ENCODE results near the gene LPP. TPM values are rescaled to one million over a fixed set of nuclear protein-coding genes. Genes with fewer than 3 reads are reported as not detected.

The LPP gene
- total RNA-seq, 1 donor from 2014 or later, result 1,791 TPM

GRCh38 chr3:188378786-188379185 lies 224.8 kb downstream of the LPP start:
- no peak overlapping the region for H3K27ac ChIP-seq
- peaks cover 0 to 19% of the 10 kb centered on the region in 2 donors for H3K4me1 ChIP-seq

GRCh38 chr3:188380252-188380651 lies 226.3 kb downstream of the LPP start:
- H3K27ac ChIP-seq, result no peak overlapping the region
- peaks cover 0 to 23% of the 10 kb centered on the region in 2 donors for H3K4me1 ChIP-seq
- no peaks in the 10 kb centered on the region for H3K27me3 ChIP-seq
- no peak for DNase-seq (ENCODE audit: low spot score in 2 of 2)
- no peak overlapping the region for H3K4me3 ChIP-seq
- no peaks in the 10 kb centered on the region for H3K36me3 ChIP-seq
- no peaks in the 10 kb centered on the region for H3K9me3 ChIP-seq
- TF ChIP-seq CTCF (IDR thresholded peaks at IDR 0.05), result no peak
- intact Hi-C loops (cut with DNase I), result no loop called here

More at GRCh38 chr3:188378786-188379185, 224.8 kb downstream of the LPP start:
- DNase-seq (ENCODE audit: low spot score in 2 of 2), result no peak
- no peak for TF ChIP-seq CTCF (IDR thresholded peaks at IDR 0.05)
- Histone ChIP-seq H3K4me3 (no peak overlapping the region), H3K36me3 (no peaks in the 10 kb centered on the region), H3K27me3 (no peaks in the 10 kb centered on the region), H3K9me3 (no peaks in the 10 kb centered on the region)
- intact Hi-C loops (cut with DNase I), result no loop called here

- no peak for DNase-seq (ENCODE audit: low spot score in 2 of 2)
- intact Hi-C loops (cut with DNase I), result no loop called here
- Histone ChIP-seq H3K27me3 (no peaks in the 10 kb centered on the region), H3K4me3 (no peak overlapping the region), H3K36me3 (no peaks in the 10 kb centered on the region), H3K4me1 (peaks cover 0 to 25% of the 10 kb centered on the region in 2 donors), H3K27ac (no peak overlapping the region), H3K9me3 (no peaks in the 10 kb centered on the region)
- TF ChIP-seq CTCF (IDR thresholded peaks at IDR 0.05), result no peak
Observed at GRCh38 chr3:188380722-188381121, 226.8 kb downstream of the LPP start.

GRCh38 chr3:188383748-188384147 lies 229.8 kb downstream of the LPP start:
- Histone ChIP-seq H3K27me3 (no peaks in the 10 kb centered on the region), H3K9me3 (no peaks in the 10 kb centered on the region), H3K36me3 (no peaks in the 10 kb centered on the region), H3K4me3 (no peak overlapping the region), H3K27ac (no peak overlapping the region), H3K4me1 (peaks cover 2 to 39% of the 10 kb centered on the region in 2 donors)
- DNase-seq (ENCODE audit: low spot score in 2 of 2), result no peak
- intact Hi-C loops (cut with DNase I), result no loop called here
- no peak for TF ChIP-seq CTCF (IDR thresholded peaks at IDR 0.05)

- H3K4me1 ChIP-seq, result peaks cover 2 to 48% of the 10 kb centered on the region in 2 donors
- intact Hi-C loops (cut with DNase I), result no loop called here
- no peak for DNase-seq (ENCODE audit: low spot score in 2 of 2)
- H3K27ac ChIP-seq, result peak overlapping the region; percentile 31 to 34
- TF ChIP-seq CTCF (IDR thresholded peaks at IDR 0.05), result no peak
- H3K27me3 ChIP-seq, result no peaks in the 10 kb centered on the region
- H3K9me3 ChIP-seq, result no peaks in the 10 kb centered on the region
- H3K4me3 ChIP-seq, result no peak overlapping the region
- no peaks in the 10 kb centered on the region for H3K36me3 ChIP-seq
Observed at GRCh38 chr3:188385295-188385694, 231.3 kb downstream of the LPP start.
